ENCODE measurements around the gene RPS6KA3. TPM values are rescaled to one million over a fixed set of nuclear protein-coding genes. Genes with fewer than 3 reads are reported as not detected.

RPS6KA3 gene
- polyA plus RNA-seq, 2 donors = 4.9 to 8.4 TPM

- Histone ChIP-seq H3K9me3 (ENCODE audit: control insufficient read depth in 2 of 2, insufficient read depth in 1 of 2, low read depth in 1 of 2, low read length in 1 of 2) (no peaks in the 10 kb centered on the region), H3K27ac (ENCODE audit: low read depth in 2 of 2, low read length in 1 of 2) (no peak overlapping the region), H3K27me3 (ENCODE audit: control insufficient read depth in 1 of 2, insufficient read depth in 2 of 2, low read length in 2 of 2) (peaks cover 0 to 3% of the 10 kb centered on the region in 2 donors), H3K36me3 (ENCODE audit: control insufficient read depth in 2 of 2, insufficient read depth in 2 of 2, low read length in 1 of 2) (no peaks in the 10 kb centered on the region), H3K4me1 (ENCODE audit: control insufficient read depth in 2 of 2, insufficient read depth in 2 of 2, low read length in 1 of 2) (no peaks in the 10 kb centered on the region), H3K4me3 (ENCODE audit: low read depth in 1 of 2, low read length in 2 of 2) (no peak overlapping the region)
- 86 to 91% methylated on average over 6 of the region's 6 CpGs for WGBS, 2 donors
These were observed 54.1 kb downstream of the RPS6KA3 start for GRCh38 chrX:20212486-20213089.

- Histone ChIP-seq H3K27ac (ENCODE audit: low read depth in 2 of 2, low read length in 1 of 2) (no peak overlapping the region), H3K36me3 (ENCODE audit: control insufficient read depth in 2 of 2, insufficient read depth in 2 of 2, low read length in 1 of 2) (no peaks in the 10 kb centered on the region)
These were observed 55.4 kb downstream of the RPS6KA3 start for GRCh38 chrX:20211261-20211786.

GRCh38 chrX:20205927-20206708 lies 60.6 kb downstream of the RPS6KA3 start:
- no peak overlapping the region for H3K27ac ChIP-seq (ENCODE audit: low read depth in 2 of 2, low read length in 1 of 2)
- peaks cover 0 to 3% of the 10 kb centered on the region in 2 donors for H3K27me3 ChIP-seq (ENCODE audit: control insufficient read depth in 1 of 2, insufficient read depth in 2 of 2, low read length in 2 of 2)
- H3K4me1 ChIP-seq (ENCODE audit: control insufficient read depth in 2 of 2, insufficient read depth in 2 of 2, low read length in 1 of 2) = no peaks in the 10 kb centered on the region
- WGBS, 2 donors = 69 to 79% methylated on average over 4 of the region's 4 CpGs
- no peaks in the 10 kb centered on the region for H3K36me3 ChIP-seq (ENCODE audit: control insufficient read depth in 2 of 2, insufficient read depth in 2 of 2, low read length in 1 of 2)
- H3K9me3 ChIP-seq (ENCODE audit: control insufficient read depth in 2 of 2, insufficient read depth in 1 of 2, low read depth in 1 of 2, low read length in 1 of 2) = no peaks in the 10 kb centered on the region
- H3K4me3 ChIP-seq (ENCODE audit: low read depth in 1 of 2, low read length in 2 of 2) = no peak overlapping the region

More at GRCh38 chrX:20211261-20211786, 55.4 kb downstream of the RPS6KA3 start:
- no peaks in the 10 kb centered on the region for H3K9me3 ChIP-seq (ENCODE audit: control insufficient read depth in 2 of 2, insufficient read depth in 1 of 2, low read depth in 1 of 2, low read length in 1 of 2)
- H3K4me1 ChIP-seq (ENCODE audit: control insufficient read depth in 2 of 2, insufficient read depth in 2 of 2, low read length in 1 of 2) = no peaks in the 10 kb centered on the region
- peaks cover 0 to 3% of the 10 kb centered on the region in 2 donors for H3K27me3 ChIP-seq (ENCODE audit: control insufficient read depth in 1 of 2, insufficient read depth in 2 of 2, low read length in 2 of 2)
- WGBS, 2 donors = 68 to 84% methylated on average over 4 of the region's 4 CpGs
- no peak overlapping the region for H3K4me3 ChIP-seq (ENCODE audit: low read depth in 1 of 2, low read length in 2 of 2)

GRCh38 chrX:20204351-20204750 lies 62.4 kb downstream of the RPS6KA3 start:
- Histone ChIP-seq H3K4me1 (ENCODE audit: control insufficient read depth in 2 of 2, insufficient read depth in 2 of 2, low read length in 1 of 2) (no peaks in the 10 kb centered on the region), H3K27ac (ENCODE audit: low read depth in 2 of 2, low read length in 1 of 2) (no peak overlapping the region), H3K4me3 (ENCODE audit: low read depth in 1 of 2, low read length in 2 of 2) (no peak overlapping the region), H3K9me3 (ENCODE audit: control insufficient read depth in 2 of 2, insufficient read depth in 1 of 2, low read depth in 1 of 2, low read length in 1 of 2) (no peaks in the 10 kb centered on the region), H3K27me3 (ENCODE audit: control insufficient read depth in 1 of 2, insufficient read depth in 2 of 2, low read length in 2 of 2) (no peaks in the 10 kb centered on the region), H3K36me3 (ENCODE audit: control insufficient read depth in 2 of 2, insufficient read depth in 2 of 2, low read length in 1 of 2) (no peaks in the 10 kb centered on the region)
- WGBS, 2 donors = 72 to 85% methylated on average over 6 of the region's 6 CpGs

GRCh38 chrX:20197641-20198210 lies 69.0 kb downstream of the RPS6KA3 start:
- 61 to 67% methylated on average over 2 of the region's 2 CpGs for WGBS, 2 donors
- H3K27ac ChIP-seq (ENCODE audit: low read depth in 2 of 2, low read length in 1 of 2) = no peak overlapping the region
- H3K4me3 ChIP-seq (ENCODE audit: low read depth in 1 of 2, low read length in 2 of 2) = no peak overlapping the region
- H3K9me3 ChIP-seq (ENCODE audit: control insufficient read depth in 2 of 2, insufficient read depth in 1 of 2, low read depth in 1 of 2, low read length in 1 of 2) = no peaks in the 10 kb centered on the region
- H3K36me3 ChIP-seq (ENCODE audit: control insufficient read depth in 2 of 2, insufficient read depth in 2 of 2, low read length in 1 of 2) = no peaks in the 10 kb centered on the region
- H3K27me3 ChIP-seq (ENCODE audit: control insufficient read depth in 1 of 2, insufficient read depth in 2 of 2, low read length in 2 of 2) = no peaks in the 10 kb centered on the region
- no peaks in the 10 kb centered on the region for H3K4me1 ChIP-seq (ENCODE audit: control insufficient read depth in 2 of 2, insufficient read depth in 2 of 2, low read length in 1 of 2)

GRCh38 chrX:20189171-20189570 lies 77.5 kb downstream of the RPS6KA3 start:
- H3K4me1 ChIP-seq (ENCODE audit: control insufficient read depth in 2 of 2, insufficient read depth in 2 of 2, low read length in 1 of 2) = no peaks in the 10 kb centered on the region
- no peaks in the 10 kb centered on the region for H3K27me3 ChIP-seq (ENCODE audit: control insufficient read depth in 1 of 2, insufficient read depth in 2 of 2, low read length in 2 of 2)
- H3K27ac ChIP-seq (ENCODE audit: low read depth in 2 of 2, low read length in 1 of 2) = no peak overlapping the region
- no peaks in the 10 kb centered on the region for H3K9me3 ChIP-seq (ENCODE audit: control insufficient read depth in 2 of 2, insufficient read depth in 1 of 2, low read depth in 1 of 2, low read length in 1 of 2)
- no peak overlapping the region for H3K4me3 ChIP-seq (ENCODE audit: low read depth in 1 of 2, low read length in 2 of 2)
- no peaks in the 10 kb centered on the region for H3K36me3 ChIP-seq (ENCODE audit: control insufficient read depth in 2 of 2, insufficient read depth in 2 of 2, low read length in 1 of 2)

- no peaks in the 10 kb centered on the region for H3K27me3 ChIP-seq (ENCODE audit: control insufficient read depth in 1 of 2, insufficient read depth in 2 of 2, low read length in 2 of 2)
- H3K4me1 ChIP-seq (ENCODE audit: control insufficient read depth in 2 of 2, insufficient read depth in 2 of 2, low read length in 1 of 2) = no peaks in the 10 kb centered on the region
- no peaks in the 10 kb centered on the region for H3K9me3 ChIP-seq (ENCODE audit: control insufficient read depth in 2 of 2, insufficient read depth in 1 of 2, low read depth in 1 of 2, low read length in 1 of 2)
- 56 to 68% methylated on average over 3 of the region's 3 CpGs for WGBS, 2 donors
- H3K36me3 ChIP-seq (ENCODE audit: control insufficient read depth in 2 of 2, insufficient read depth in 2 of 2, low read length in 1 of 2) = no peaks in the 10 kb centered on the region
- H3K27ac ChIP-seq (ENCODE audit: low read depth in 2 of 2, low read length in 1 of 2) = no peak overlapping the region
- H3K4me3 ChIP-seq (ENCODE audit: low read depth in 1 of 2, low read length in 2 of 2) = no peak overlapping the region
These were observed 84.9 kb downstream of the RPS6KA3 start for GRCh38 chrX:20181598-20182329.

- no peaks in the 10 kb centered on the region for H3K9me3 ChIP-seq (ENCODE audit: control insufficient read depth in 2 of 2, insufficient read depth in 1 of 2, low read depth in 1 of 2, low read length in 1 of 2)
- H3K27me3 ChIP-seq (ENCODE audit: control insufficient read depth in 1 of 2, insufficient read depth in 2 of 2, low read length in 2 of 2) = no peaks in the 10 kb centered on the region
- H3K4me1 ChIP-seq (ENCODE audit: control insufficient read depth in 2 of 2, insufficient read depth in 2 of 2, low read length in 1 of 2) = no peaks in the 10 kb centered on the region
- no peaks in the 10 kb centered on the region for H3K36me3 ChIP-seq (ENCODE audit: control insufficient read depth in 2 of 2, insufficient read depth in 2 of 2, low read length in 1 of 2)
- H3K4me3 ChIP-seq (ENCODE audit: low read depth in 1 of 2, low read length in 2 of 2) = no peak overlapping the region
- no peak overlapping the region for H3K27ac ChIP-seq (ENCODE audit: low read depth in 2 of 2, low read length in 1 of 2)
These were observed 89.6 kb downstream of the RPS6KA3 start for GRCh38 chrX:20177093-20177492.

GRCh38 chrX:20173856-20174255 lies 92.9 kb downstream of the RPS6KA3 start:
- no peak overlapping the region for H3K27ac ChIP-seq (ENCODE audit: low read depth in 2 of 2, low read length in 1 of 2)
- no peak overlapping the region for H3K4me3 ChIP-seq (ENCODE audit: low read depth in 1 of 2, low read length in 2 of 2)
- no peaks in the 10 kb centered on the region for H3K36me3 ChIP-seq (ENCODE audit: control insufficient read depth in 2 of 2, insufficient read depth in 2 of 2, low read length in 1 of 2)
- H3K4me1 ChIP-seq (ENCODE audit: control insufficient read depth in 2 of 2, insufficient read depth in 2 of 2, low read length in 1 of 2) = no peaks in the 10 kb centered on the region
- no peaks in the 10 kb centered on the region for H3K9me3 ChIP-seq (ENCODE audit: control insufficient read depth in 2 of 2, insufficient read depth in 1 of 2, low read depth in 1 of 2, low read length in 1 of 2)
- WGBS, 2 donors = 76 to 97% methylated on average over 2 of the region's 2 CpGs
- no peaks in the 10 kb centered on the region for H3K27me3 ChIP-seq (ENCODE audit: control insufficient read depth in 1 of 2, insufficient read depth in 2 of 2, low read length in 2 of 2)

Measured in esophagus (tissue), 2 donors.